ENCODE measurements around the gene IHH. TPM values are rescaled to one million over a fixed set of nuclear protein-coding genes. Genes with fewer than 3 reads are reported as not detected.

The IHH gene
- total RNA-seq, 1 experiment from 2014 or later, result 19.0 TPM

GRCh38 chr2:219095406-219095935, 34.8 kb upstream of the IHH start:
- intact Hi-C loops (cut with micrococcal nuclease; ENCODE audit: unreplicated experiment), result no loop called here
- peaks cover 4% of the 10 kb centered on the region; the same call in 1 of the 2 replicates for H3K36me3 ChIP-seq (ENCODE audit: control insufficient read depth, insufficient read depth, low read length)
- no peaks in the 10 kb centered on the region for H3K4me1 ChIP-seq
- Mint-ChIP-seq H3K4me3 (ENCODE audit: unreplicated experiment) (no peak overlapping the region), H3K27me3 (ENCODE audit: insufficient read depth, unreplicated experiment) (no peaks in the 10 kb centered on the region), H3K4me1 (ENCODE audit: low read depth, unreplicated experiment) (no peaks in the 10 kb centered on the region), H3K27ac (ENCODE audit: unreplicated experiment) (no peak overlapping the region), H3K9me3 (ENCODE audit: unreplicated experiment) (no peaks in the 10 kb centered on the region), H3K36me3 (ENCODE audit: insufficient read depth, unreplicated experiment) (no peaks in the 10 kb centered on the region)
- POLR2A ChIA-PET, result no interaction called here
- TF ChIP-seq CTCF (IDR thresholded peaks at IDR 0.05; ENCODE audit: insufficient read depth in 1 of 2, low read depth in 1 of 2, low read length in 1 of 2, severe bottlenecking in 1 of 2, unreplicated experiment in 1 of 2), result no peak
- no peak for DNase-seq
- no peaks in the 10 kb centered on the region for H3K27me3 ChIP-seq (replicated peaks; ENCODE audit: control insufficient read depth, insufficient read depth, low read length)
- no peaks in the 10 kb centered on the region for H3K9me3 ChIP-seq
- no TSS peak for BruUV-seq (replicated peaks)
- H3K4me3 ChIP-seq (ENCODE audit: low read depth, low read length), result no peak overlapping the region
- CTCF ChIA-PET, result interaction anchor here (1.7 kb wide), 1 partner anchor 59 kb away, joined by 5 read pairs; no protein-coding TSS in a partner anchor

GRCh38 chr2:219094171-219094570, 33.5 kb upstream of the IHH start:
- no peak for DNase-seq
- H3K4me1 Mint-ChIP-seq (ENCODE audit: low read depth, unreplicated experiment), result no peaks in the 10 kb centered on the region
- CTCF ChIA-PET, result no interaction called here

More at GRCh38 chr2:219094171-219094570, 33.5 kb upstream of the IHH start:
- no peaks in the 10 kb centered on the region for H3K9me3 Mint-ChIP-seq (ENCODE audit: unreplicated experiment)
- POLR2A ChIA-PET, result no interaction called here
- H3K9me3 ChIP-seq, result no peaks in the 10 kb centered on the region
- intact Hi-C loops (cut with micrococcal nuclease; ENCODE audit: unreplicated experiment), result no loop called here
- no TSS peak for BruUV-seq (replicated peaks)
- H3K4me3 ChIP-seq (ENCODE audit: low read depth, low read length), result no peak overlapping the region
- H3K4me3 Mint-ChIP-seq (ENCODE audit: unreplicated experiment), result no peak overlapping the region
- TF ChIP-seq CTCF (IDR thresholded peaks at IDR 0.05; ENCODE audit: insufficient read depth in 1 of 2, low read depth in 1 of 2, low read length in 1 of 2, severe bottlenecking in 1 of 2, unreplicated experiment in 1 of 2), result no peak
- H3K4me1 ChIP-seq, result no peaks in the 10 kb centered on the region
- H3K27me3 ChIP-seq (replicated peaks; ENCODE audit: control insufficient read depth, insufficient read depth, low read length), result no peaks in the 10 kb centered on the region
- H3K36me3 Mint-ChIP-seq (ENCODE audit: insufficient read depth, unreplicated experiment), result no peaks in the 10 kb centered on the region
- H3K27ac Mint-ChIP-seq (ENCODE audit: unreplicated experiment), result no peak overlapping the region
- no peaks in the 10 kb centered on the region for H3K27me3 Mint-ChIP-seq (ENCODE audit: insufficient read depth, unreplicated experiment)
- peaks cover 4% of the 10 kb centered on the region; the same call in 1 of the 2 replicates for H3K36me3 ChIP-seq (ENCODE audit: control insufficient read depth, insufficient read depth, low read length)

Data from Caco-2 (cell line).